H1 (cell line): ENCODE measurements around the gene RDH5.

ENCODE experiments used
- CTCF ChIP-seq, 3 experiments: IDR thresholded peaks; 1 replicate in 2 of 3; 2 replicates in 1 of 3; pipeline versions ENCODE4 v1.5.1 to v1.6.1; 2011; ENCODE audit warnings: low read length in 3 of 3, mild to moderate bottlenecking in 3 of 3, inconsistent platforms in 2 of 3, low read depth in 1 of 3, moderate library complexity in 1 of 3; ENCODE audit not compliant: insufficient read depth in 1 of 3; ENCODE audit errors: control extremely low read depth in 1 of 3
- EZH2 ChIP-seq: fragments of 200-600 bp; sonication (generic); IDR thresholded peaks from 2 replicates; pipeline ENCODE4 v1.7.1; 2012; ENCODE audit warnings: low read depth, mild to moderate bottlenecking, moderate library complexity, low read length, inconsistent platforms; ENCODE audit not compliant: severe bottlenecking
- GABPA ChIP-seq: IDR thresholded peaks from 2 replicates; pipeline ENCODE4 v1.6.1; 2011; ENCODE audit warnings: mild to moderate bottlenecking, low read length, moderate library complexity, borderline replicate concordance; ENCODE audit not compliant: insufficient read depth
- MAFK ChIP-seq: IDR thresholded peaks from 2 replicates; pipeline ENCODE4 v1.6.1; 2012; ENCODE audit warnings: low read depth, mild to moderate bottlenecking, improper control_type of control experiment, low read length
- POLR2A ChIP-seq, 2 experiments: IDR thresholded peaks; 1 replicate in 1 of 2; 2 replicates in 1 of 2; pipeline ENCODE4 v1.6.1; 2011; ENCODE audit warnings: low read depth in 2 of 2, low read length in 2 of 2, mild to moderate bottlenecking in 2 of 2; ENCODE audit errors: control extremely low read depth in 1 of 2
- POLR2AphosphoS5 ChIP-seq: IDR thresholded peaks from 2 replicates; pipeline ENCODE4 v1.6.1; 2011; ENCODE audit warnings: low read depth, low read length
- RFX5 ChIP-seq: IDR thresholded peaks from 2 replicates; pipeline ENCODE4 v1.6.1; 2011; ENCODE audit warnings: low read depth, low read length, improper control_type of control experiment, borderline replicate concordance
- ZNF274 ChIP-seq: IDR thresholded peaks from 2 replicates; pipeline ENCODE4 v1.7.0; 2012; ENCODE audit warnings: low read length, borderline replicate concordance; ENCODE audit errors: extremely low read depth
- TF ChIP-seq, protein P1 (sequence below): IDR thresholded peaks from 2 replicates; pipeline ENCODE4 v1.6.1; 2012; ENCODE audit warnings: low read length, inconsistent platforms

DNA sequence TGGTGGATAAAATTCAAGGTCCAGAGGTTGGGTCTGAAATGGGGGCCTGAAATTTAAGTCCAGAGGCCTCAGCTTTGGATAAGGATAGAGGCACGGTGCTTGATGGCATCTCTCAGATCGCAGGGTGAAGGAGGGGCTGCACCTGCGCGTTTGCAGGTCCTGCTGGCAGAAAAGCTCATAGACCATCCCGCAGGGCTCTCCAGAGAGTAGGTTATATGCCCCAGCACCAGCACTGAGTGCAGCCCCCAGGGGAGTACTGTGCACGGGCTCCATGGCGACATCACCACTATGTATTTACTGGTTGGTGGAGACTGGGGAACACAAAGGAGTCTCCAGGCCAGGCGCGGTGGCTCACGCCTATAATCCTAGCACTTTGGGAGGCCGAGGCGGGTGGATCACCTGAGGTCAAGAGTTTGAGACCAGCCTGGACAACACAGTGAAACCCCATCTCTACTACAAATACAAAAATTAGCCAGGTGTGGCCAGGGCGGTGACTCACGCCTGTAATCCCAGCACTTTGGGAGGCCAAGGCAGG, 12.9 kb downstream of the RDH5 start:
- TF ChIP-seq RFX5 (no peak), EZH2 (no peak), POLR2A (IDR thresholded peaks at IDR 0.05; ENCODE audit: control extremely low read depth in 1 of 2, low read depth in 2 of 2, low read length in 2 of 2) (no peak), POLR2AphosphoS5 (no peak), ZNF274 (no peak), CTCF (IDR thresholded peaks at IDR 0.05; ENCODE audit: control extremely low read depth in 1 of 3, insufficient read depth in 1 of 3, low read depth in 1 of 3, low read length in 3 of 3) (no peak), GABPA (no peak), MAFK (no peak)
- TF ChIP-seq, protein P1, sequence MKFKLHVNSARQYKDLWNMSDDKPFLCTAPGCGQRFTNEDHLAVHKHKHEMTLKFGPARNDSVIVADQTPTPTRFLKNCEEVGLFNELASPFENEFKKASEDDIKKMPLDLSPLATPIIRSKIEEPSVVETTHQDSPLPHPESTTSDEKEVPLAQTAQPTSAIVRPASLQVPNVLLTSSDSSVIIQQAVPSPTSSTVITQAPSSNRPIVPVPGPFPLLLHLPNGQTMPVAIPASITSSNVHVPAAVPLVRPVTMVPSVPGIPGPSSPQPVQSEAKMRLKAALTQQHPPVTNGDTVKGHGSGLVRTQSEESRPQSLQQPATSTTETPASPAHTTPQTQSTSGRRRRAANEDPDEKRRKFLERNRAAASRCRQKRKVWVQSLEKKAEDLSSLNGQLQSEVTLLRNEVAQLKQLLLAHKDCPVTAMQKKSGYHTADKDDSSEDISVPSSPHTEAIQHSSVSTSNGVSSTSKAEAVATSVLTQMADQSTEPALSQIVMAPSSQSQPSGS = no peak
